ENCODE measurements around the gene MICAL2. TPM values are rescaled to one million over a fixed set of nuclear protein-coding genes. Genes with fewer than 3 reads are reported as not detected.

Gene MICAL2
- total RNA-seq, 1 experiment from 2014 or later, result 37.4 TPM

DNA sequence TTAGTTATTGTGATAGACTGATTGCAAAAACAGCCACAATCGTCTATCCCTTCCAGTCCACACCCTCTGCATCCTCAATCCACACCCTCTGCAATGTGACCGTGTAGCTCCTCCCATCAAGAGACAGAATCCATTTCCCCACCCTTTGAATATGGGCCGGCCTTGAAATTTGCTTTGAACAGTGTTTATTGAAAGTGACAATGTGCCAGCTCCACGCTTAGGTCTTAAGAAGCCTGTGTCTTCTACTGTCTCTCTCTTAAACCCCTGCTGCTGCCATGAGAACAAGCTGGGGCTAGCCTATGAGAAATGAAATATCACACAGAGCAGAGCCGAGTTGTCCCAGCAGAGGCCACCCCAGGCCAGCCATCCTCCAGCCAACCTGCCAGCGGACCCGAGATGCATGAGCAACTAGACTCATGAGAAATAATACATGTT is 22.3 kb upstream of the MICAL2 start:
- intact Hi-C loops (cut with micrococcal nuclease), result loop anchor here (1.0 to 10.0 kb wide), 3 partner anchors 94 to 193 kb away; no protein-coding TSS in a partner anchor
- H3K27ac ChIP-seq (ENCODE audit: low read depth, low read length), result peak overlapping the region; percentile 73
- H3K9ac ChIP-seq (ENCODE audit: low read length), result peak overlapping the region; percentile 65
- BruUV-seq (replicated peaks), result no TSS peak
- no peaks in the 10 kb centered on the region for H3K27me3 ChIP-seq (ENCODE audit: insufficient read depth, low read length)
- no peaks in the 10 kb centered on the region for H4K20me1 ChIP-seq (ENCODE audit: insufficient read depth)
- ATAC-seq (peak; percentile 54), DNase-seq (ENCODE audit: low read depth, low spot score) (no peak)
- H3K4me2 ChIP-seq (ENCODE audit: low read length), result peak overlapping the region; percentile 87
- RAD21 ChIA-PET (ENCODE audit: low non-redundant PET in 1 of 2, low total read pairs in 2 of 2, uncharacterized antibody in 2 of 2, unreplicated experiment in 2 of 2), result interaction anchor here (1.0 to 1.4 kb wide), 5 partner anchors 20 to 194 kb away, joined by 3 to 6 read pairs (median 4); no protein-coding TSS in a partner anchor
- H3K36me3 ChIP-seq (ENCODE audit: control insufficient read depth in 1 of 2, insufficient read depth in 2 of 2, low read length in 2 of 2), result no peaks in the 10 kb centered on the region
- no peak for TF ChIP-seq EZH2 (IDR thresholded peaks at IDR 0.05)
- no peak for TF ChIP-seq EZH2phosphoT487 (IDR thresholded peaks at IDR 0.05; ENCODE audit: borderline replicate concordance)
- TF ChIP-seq MAX (IDR thresholded peaks at IDR 0.05), result no peak; the same call in 1 of the 2 replicates
- TF ChIP-seq POLR2A (IDR thresholded peaks at IDR 0.05; ENCODE audit: borderline replicate concordance, extremely low read depth, insufficient read depth, insufficient read length), result no peak
- TF ChIP-seq SP1 (IDR thresholded peaks at IDR 0.05; ENCODE audit: low read depth), result no peak; the same call in 1 of the 2 replicates
- TF ChIP-seq CBX3 (IDR thresholded peaks at IDR 0.05; ENCODE audit: low read depth), result no peak
- TF ChIP-seq RAD21 (IDR thresholded peaks at IDR 0.05; ENCODE audit: low read depth), result peak; percentile 75
- no peak for TF ChIP-seq ELF1 (IDR thresholded peaks at IDR 0.05; ENCODE audit: borderline replicate concordance, low read depth)
- TF ChIP-seq ZFX (IDR thresholded peaks at IDR 0.05), result no peak
- TF ChIP-seq FOSL1 (IDR thresholded peaks at IDR 0.05; ENCODE audit: low read depth), result no peak
- TF ChIP-seq POLR2AphosphoS5 (IDR thresholded peaks at IDR 0.05; ENCODE audit: low read depth, low read length), result no peak
- peak; percentile 1; the same call in 1 of the 2 replicates for TF ChIP-seq JUND (IDR thresholded peaks at IDR 0.05)
- no peak for TF ChIP-seq CEBPB (IDR thresholded peaks at IDR 0.05; ENCODE audit: low read depth)
- no peak for TF ChIP-seq SIN3A (IDR thresholded peaks at IDR 0.05; ENCODE audit: low read depth)
- TF ChIP-seq CTCF (IDR thresholded peaks at IDR 0.05 in 2 of 3, conservative IDR thresholded peaks at IDR 0.05 in 1 of 3; ENCODE audit: borderline replicate concordance in 1 of 3, insufficient read depth in 1 of 3, low read depth in 2 of 3, low read length in 2 of 3), result peak; percentile 32 to 57 (median 33); a peak in 3 of 6 replicates
- TF ChIP-seq TCF7L2 (IDR thresholded peaks at IDR 0.05; ENCODE audit: borderline replicate concordance, extremely low read depth, insufficient read depth, insufficient read length), result no peak
- TF ChIP-seq YY1 (IDR thresholded peaks at IDR 0.05; ENCODE audit: extremely low read depth, insufficient replicate concordance, low read depth, low read length), result no peak
- no peak for TF ChIP-seq SRF (IDR thresholded peaks at IDR 0.05; ENCODE audit: low read depth)
- POLR2A ChIA-PET, result interaction anchor here (1.1 to 3.2 kb wide), 8 partner anchors 21 to 1188 kb away, joined by 3 to 43 read pairs (median 4); partner anchors contain the start of gene TEAD1
- H3K4me1 ChIP-seq (ENCODE audit: control insufficient read depth in 1 of 2, insufficient read depth in 2 of 2, low read length in 2 of 2), result peaks cover 48 to 72% of the 10 kb centered on the region in 2 experiments
- H2AFZ ChIP-seq (ENCODE audit: low read depth, low read length, poor library complexity, severe bottlenecking), result peak overlapping the region; percentile 55
- no peaks in the 10 kb centered on the region for H3K9me3 ChIP-seq (ENCODE audit: control insufficient read depth in 1 of 2, insufficient read depth in 1 of 2, low read depth in 1 of 2, low read length in 2 of 2)
- H3K9me2 ChIP-seq (ENCODE audit: insufficient read depth), result no peaks in the 10 kb centered on the region
- H3K79me2 ChIP-seq (ENCODE audit: insufficient read depth, low read length), result no peaks in the 10 kb centered on the region
- CTCF ChIA-PET, result interaction anchor here (0.6 to 2.8 kb wide), 12 partner anchors 11 to 199 kb away, joined by 3 to 31 read pairs (median 4); partner anchors contain the start of gene MICAL2
- 0 out of 4 replicates have a peak overlapping the region, but pooled peaks of 1 of the 2 experiments have one; percentile 10 for H3K4me3 ChIP-seq (replicated peaks in 1 of 2; ENCODE audit: low read depth in 1 of 2, low read length in 2 of 2)

All from HCT116 (cell line).